Stomach smooth muscle (tissue), 2 donors: ENCODE measurements around the gene NSUN6.

Source experiments
- H3K27ac ChIP-seq: one replicate; pipeline ENCODE4 v1.7.0; 2013; ENCODE audit warnings: mild to moderate bottlenecking, low read length, inconsistent platforms
- H3K27me3 ChIP-seq, 2 donors: one replicate each; pipeline ENCODE4 v1.7.0; 2013; ENCODE audit warnings: low read length in 2 of 2; ENCODE audit not compliant: insufficient read depth in 2 of 2, control insufficient read depth in 1 of 2
- H3K36me3 ChIP-seq, 2 donors: one replicate each; pipeline ENCODE4 v1.7.0; 2013; ENCODE audit warnings: low read length in 2 of 2; ENCODE audit not compliant: control insufficient read depth in 2 of 2, insufficient read depth in 2 of 2
- H3K4me1 ChIP-seq: one replicate; pipeline ENCODE4 v1.7.0; 2013; ENCODE audit warnings: low read length; ENCODE audit not compliant: control insufficient read depth, insufficient read depth
- H3K4me3 ChIP-seq, 2 donors: one replicate each; pipeline ENCODE4 v1.7.0; 2013; ENCODE audit warnings: low read length in 2 of 2
- H3K9ac ChIP-seq, 2 donors: one replicate each; pipeline ENCODE4 v1.7.0; 2013; ENCODE audit warnings: low read length in 2 of 2, mild to moderate bottlenecking in 1 of 2
- H3K9me3 ChIP-seq, 2 donors: one replicate each; pipeline ENCODE4 v1.7.0; 2013; ENCODE audit warnings: low read length in 2 of 2; ENCODE audit not compliant: control insufficient read depth in 2 of 2
- donor health status: healthy.
- donor health status: Pancreatic carcinoma.

Gene NSUN6

GRCh38 chr10:18501198-18501597, 150.2 kb downstream of the NSUN6 start:
- Histone ChIP-seq H3K27me3 (no peaks in the 10 kb centered on the region), H3K9me3 (no peaks in the 10 kb centered on the region), H3K4me1 (no peaks in the 10 kb centered on the region), H3K9ac (no peak overlapping the region), H3K36me3 (peaks cover 0 to 3% of the 10 kb centered on the region in 2 donors), H3K4me3 (no peak overlapping the region), H3K27ac (no peak overlapping the region)

GRCh38 chr10:18500576-18500975, 150.8 kb downstream of the NSUN6 start:
- Histone ChIP-seq H3K4me1 (no peaks in the 10 kb centered on the region), H3K9me3 (no peaks in the 10 kb centered on the region), H3K36me3 (peaks cover 0 to 3% of the 10 kb centered on the region in 2 donors), H3K27ac (no peak overlapping the region), H3K27me3 (no peaks in the 10 kb centered on the region), H3K4me3 (no peak overlapping the region), H3K9ac (no peak overlapping the region)

- Histone ChIP-seq H3K9me3 (no peaks in the 10 kb centered on the region), H3K27me3 (no peaks in the 10 kb centered on the region), H3K36me3 (peaks cover 0 to 3% of the 10 kb centered on the region in 2 donors), H3K4me3 (no peak overlapping the region), H3K27ac (no peak overlapping the region), H3K9ac (no peak overlapping the region), H3K4me1 (no peaks in the 10 kb centered on the region)
Measured at GRCh38 chr10:18498998-18499397, 152.4 kb downstream of the NSUN6 start.

GRCh38 chr10:18497806-18498369, 153.5 kb downstream of the NSUN6 start:
- Histone ChIP-seq H3K9ac (no peak overlapping the region), H3K36me3 (peaks cover 0 to 3% of the 10 kb centered on the region in 2 donors), H3K9me3 (no peaks in the 10 kb centered on the region), H3K4me3 (no peak overlapping the region), H3K27ac (no peak overlapping the region), H3K27me3 (no peaks in the 10 kb centered on the region), H3K4me1 (no peaks in the 10 kb centered on the region)
